Smooth muscle cell (in vitro differentiated cells): ENCODE measurements around the gene RASSF4. TPM values are rescaled to one million over a fixed set of nuclear protein-coding genes. Genes with fewer than 3 reads are reported as not detected.

ENCODE experiments used
- DNase-seq: peaks from one replicate; lab custom pipeline; 2025; ENCODE audit not compliant: unreplicated experiment; lab: John Stamatoyannopoulos, UW
- H2AFZ ChIP-seq: fragments of 200-600 bp; sonication (generic); 2 replicates; pipeline ENCODE4 v1.6.0; 2016; ENCODE audit warnings: antibody characterized with exemption, low read depth, mild to moderate bottlenecking
- H3F3A ChIP-seq: fragments of 200-600 bp; sonication (generic); 2 replicates; pipeline ENCODE4 v1.6.0; 2017; ENCODE audit warnings: antibody characterized with exemption, low read depth
- H3K27ac ChIP-seq: fragments of 200-600 bp; sonication (generic); 2 replicates; pipeline ENCODE4 v1.5.1; 2016; ENCODE audit warnings: low read depth, mild to moderate bottlenecking
- H3K27me3 ChIP-seq: fragments of 200-600 bp; sonication (generic); 2 replicates; pipeline ENCODE4 v1.6.1; 2016; ENCODE audit warnings: low read depth, mild to moderate bottlenecking
- H3K36me3 ChIP-seq: fragments of 200-600 bp; sonication (generic); 2 replicates; pipeline ENCODE4 v1.5.1; 2016; ENCODE audit warnings: low read depth
- H3K4me1 ChIP-seq: fragments of 200-600 bp; sonication (generic); 2 replicates; pipeline ENCODE4 v1.5.1; 2016; ENCODE audit warnings: low read depth
- H3K4me2 ChIP-seq: fragments of 200-600 bp; sonication (generic); 2 replicates; pipeline ENCODE4 v1.6.0; 2016; ENCODE audit warnings: mild to moderate bottlenecking
- H3K4me3 ChIP-seq: fragments of 200-600 bp; sonication (generic); 2 replicates; pipeline ENCODE4 v1.5.1; 2016; ENCODE audit warnings: mild to moderate bottlenecking
- H3K79me2 ChIP-seq: fragments of 200-600 bp; sonication (generic); 2 replicates; pipeline ENCODE4 v1.6.0; 2016; ENCODE audit warnings: low read depth, mild to moderate bottlenecking
- H3K9ac ChIP-seq: fragments of 200-600 bp; sonication (generic); 2 replicates; pipeline ENCODE4 v1.6.0; 2016; ENCODE audit warnings: low read depth
- H3K9me3 ChIP-seq: fragments of 200-600 bp; sonication (generic); replicated peaks from 2 replicates; pipeline ENCODE4 v1.5.1; 2016; ENCODE audit warnings: low read depth
- H4K20me1 ChIP-seq: fragments of 200-600 bp; sonication (generic); 2 replicates; pipeline ENCODE4 v1.6.0; 2016; ENCODE audit warnings: low read depth
- WGBS: methylation state at CpG from one replicate; pipeline ENCODE4 v1.1.7; 2016; ENCODE audit warnings: low lambda C conversion rate; 5-methylcytosine and 5-hydroxymethylcytosine counted together
- polyA plus RNA-seq: library from polyadenylated mRNA; unstranded; fragments of >200 nt; fragmentation: Nextera tagmentation; extraction: Ambion mirVana; gene quantifications from 2 replicates; pipeline ENCODE4 v1.2.1, GENCODE V29; 2016
- total RNA-seq: library from RNA; depleted of rRNA; stranded (reverse); fragments of >200 nt; gene quantifications from 2 replicates; pipeline ENCODE4 v1.2.3, GENCODE V29; 2014
- TF ChIP-seq, protein P1 (sequence below): fragments of 200-600 bp; sonication (generic); IDR thresholded peaks from 2 replicates; pipeline ENCODE4 v1.5.1; 2017; ENCODE audit warnings: borderline replicate concordance, mild to moderate bottlenecking, antibody characterized with exemption; ENCODE audit not compliant: insufficient read depth, poor library complexity, severe bottlenecking

The RASSF4 gene
- total and polyA plus RNA-seq, 2 experiments from 2014 or later = 8.3 to 14.8 TPM

DNA sequence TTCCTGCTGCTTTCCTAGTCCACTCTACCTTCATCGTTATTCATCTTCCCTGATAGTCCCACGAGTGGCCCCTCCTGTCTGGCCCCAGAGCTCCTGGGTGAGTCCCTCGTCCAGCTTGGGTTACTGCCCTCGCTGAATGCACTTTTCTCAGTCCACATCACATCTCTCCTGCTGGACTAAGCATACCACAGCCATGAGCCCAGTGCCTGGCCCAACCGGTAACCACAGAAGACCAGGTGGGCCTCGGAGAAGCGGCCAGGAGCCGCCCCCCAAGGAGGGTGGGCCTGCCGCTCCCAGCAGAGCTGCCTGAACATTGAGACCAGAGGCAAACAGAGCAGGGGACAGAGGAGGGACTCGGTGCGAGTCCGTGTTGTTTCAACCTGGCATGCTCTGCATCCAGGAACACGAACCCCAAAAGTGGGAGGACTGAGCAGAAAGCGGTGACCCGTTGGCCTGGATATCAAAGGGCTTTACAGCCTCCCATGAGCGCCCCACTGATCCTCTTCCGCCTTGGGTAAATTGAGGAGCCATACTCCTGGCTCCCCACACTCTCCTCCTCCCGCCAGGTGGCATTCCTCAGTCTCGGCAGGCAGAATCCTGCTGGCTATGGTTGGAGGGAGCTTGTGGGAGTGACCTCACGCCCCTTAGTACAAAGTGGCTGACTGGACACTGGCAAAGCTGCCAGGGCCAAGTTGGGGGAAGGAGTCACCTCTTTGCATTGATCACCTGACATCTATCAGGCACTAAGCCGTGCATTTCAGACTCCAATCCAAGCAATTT lies 35.2 kb upstream of the RASSF4 start:
- 77% methylated on average over 20 of the region's 21 CpGs for WGBS
- Histone ChIP-seq H3K27me3 (no peaks in the 10 kb centered on the region), H3K27ac (no peak overlapping the region), H3K4me3 (no peak overlapping the region), H3K9me3 (no peaks in the 10 kb centered on the region), H3F3A (no peaks in the 10 kb centered on the region), H3K9ac (no peak overlapping the region), H3K4me2 (no peak overlapping the region), H2AFZ (no peak overlapping the region), H3K4me1 (no peaks in the 10 kb centered on the region), H3K79me2 (no peaks in the 10 kb centered on the region), H3K36me3 (no peaks in the 10 kb centered on the region), H4K20me1 (no peaks in the 10 kb centered on the region)
- no peak for DNase-seq
- TF ChIP-seq, protein P1, sequence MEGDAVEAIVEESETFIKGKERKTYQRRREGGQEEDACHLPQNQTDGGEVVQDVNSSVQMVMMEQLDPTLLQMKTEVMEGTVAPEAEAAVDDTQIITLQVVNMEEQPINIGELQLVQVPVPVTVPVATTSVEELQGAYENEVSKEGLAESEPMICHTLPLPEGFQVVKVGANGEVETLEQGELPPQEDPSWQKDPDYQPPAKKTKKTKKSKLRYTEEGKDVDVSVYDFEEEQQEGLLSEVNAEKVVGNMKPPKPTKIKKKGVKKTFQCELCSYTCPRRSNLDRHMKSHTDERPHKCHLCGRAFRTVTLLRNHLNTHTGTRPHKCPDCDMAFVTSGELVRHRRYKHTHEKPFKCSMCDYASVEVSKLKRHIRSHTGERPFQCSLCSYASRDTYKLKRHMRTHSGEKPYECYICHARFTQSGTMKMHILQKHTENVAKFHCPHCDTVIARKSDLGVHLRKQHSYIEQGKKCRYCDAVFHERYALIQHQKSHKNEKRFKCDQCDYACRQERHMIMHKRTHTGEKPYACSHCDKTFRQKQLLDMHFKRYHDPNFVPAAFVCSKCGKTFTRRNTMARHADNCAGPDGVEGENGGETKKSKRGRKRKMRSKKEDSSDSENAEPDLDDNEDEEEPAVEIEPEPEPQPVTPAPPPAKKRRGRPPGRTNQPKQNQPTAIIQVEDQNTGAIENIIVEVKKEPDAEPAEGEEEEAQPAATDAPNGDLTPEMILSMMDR = no peak

DNA sequence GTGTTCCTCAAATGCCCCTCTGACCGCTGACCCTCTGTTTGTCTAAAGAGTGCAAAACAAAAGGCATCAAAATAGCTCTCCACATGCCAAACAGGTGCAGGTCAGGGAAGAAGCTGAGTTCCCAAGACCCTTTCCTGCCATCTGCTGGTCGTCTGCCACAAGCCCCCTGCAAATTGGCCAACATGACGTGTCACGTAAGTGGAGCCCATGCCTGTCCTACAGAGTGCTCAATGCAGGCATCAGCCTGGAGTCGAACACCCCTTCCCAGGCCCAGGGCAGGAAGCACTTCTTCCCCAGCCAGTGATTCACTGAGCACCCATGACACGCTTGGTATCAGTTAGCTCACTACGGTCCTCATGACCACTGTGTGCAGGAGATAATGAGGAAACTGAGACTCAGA lies 34.4 kb upstream of the RASSF4 start:
- no peaks in the 10 kb centered on the region for H3K4me1 ChIP-seq
- no peak for DNase-seq
- H3K27ac ChIP-seq = no peak overlapping the region
- no peaks in the 10 kb centered on the region for H3K36me3 ChIP-seq
- no peaks in the 10 kb centered on the region for H3K9me3 ChIP-seq
- no peaks in the 10 kb centered on the region for H4K20me1 ChIP-seq
- H3K79me2 ChIP-seq = no peaks in the 10 kb centered on the region
- H2AFZ ChIP-seq = no peak overlapping the region
- H3F3A ChIP-seq = no peaks in the 10 kb centered on the region
- WGBS = 38% methylated on average over 7 of the region's 7 CpGs
- TF ChIP-seq, protein P1 = peak; percentile 23
- no peak overlapping the region for H3K4me2 ChIP-seq
- H3K4me3 ChIP-seq = no peak overlapping the region
- H3K9ac ChIP-seq = no peak overlapping the region
- no peaks in the 10 kb centered on the region for H3K27me3 ChIP-seq

DNA sequence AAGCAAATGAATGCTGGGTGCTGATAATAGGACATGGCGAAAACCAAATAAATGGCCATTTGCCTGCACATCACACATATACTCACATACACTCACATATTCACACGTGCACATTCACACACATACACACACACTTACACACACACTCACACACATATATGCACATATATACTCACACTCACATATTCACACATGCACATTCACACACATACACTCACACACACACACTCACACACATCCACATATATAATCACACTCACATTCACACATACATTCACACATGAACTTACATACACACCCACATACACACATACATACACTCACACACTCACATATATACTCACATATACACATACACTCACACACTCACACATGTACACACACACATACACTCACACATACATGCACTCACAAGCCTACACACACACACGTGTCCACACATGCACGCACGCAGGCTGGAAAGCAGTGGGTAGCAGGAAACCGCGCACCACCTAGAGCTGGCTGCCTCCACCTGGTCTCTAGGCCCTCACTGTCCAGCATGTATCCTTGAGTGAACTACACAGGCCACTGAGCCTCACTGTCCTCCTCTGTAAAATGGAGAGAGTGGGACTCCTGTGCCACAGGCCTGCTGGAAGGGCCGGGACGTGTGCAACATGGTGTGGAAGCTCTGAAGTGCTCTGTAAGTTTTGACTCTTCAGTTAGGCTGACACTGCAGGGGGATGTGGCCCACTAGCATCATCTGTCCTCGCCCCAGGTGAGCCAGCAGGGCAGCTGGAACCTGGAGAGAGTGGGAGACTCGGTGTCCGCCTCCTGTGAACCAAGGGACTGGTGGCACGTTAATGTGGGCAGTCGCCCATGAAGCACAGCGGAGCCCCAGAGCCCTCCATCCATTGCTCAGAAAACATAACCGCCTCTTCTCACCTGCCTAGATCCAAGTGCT lies 33.5 kb upstream of the RASSF4 start:
- Histone ChIP-seq H3K36me3 (no peaks in the 10 kb centered on the region), H3K4me1 (no peaks in the 10 kb centered on the region), H3K4me2 (no peak overlapping the region), H3K4me3 (no peak overlapping the region), H3K9ac (no peak overlapping the region), H3K27me3 (no peaks in the 10 kb centered on the region), H3F3A (no peaks in the 10 kb centered on the region), H2AFZ (no peak overlapping the region), H3K9me3 (no peaks in the 10 kb centered on the region), H3K27ac (no peak overlapping the region), H4K20me1 (no peaks in the 10 kb centered on the region), H3K79me2 (no peaks in the 10 kb centered on the region)
- WGBS = 98% methylated on average over 16 of the region's 16 CpGs
- TF ChIP-seq, protein P1 = no peak
- no peak for DNase-seq
